ENCODE data around the gene FUT2. TPM values are rescaled to one million over a fixed set of nuclear protein-coding genes. Genes with fewer than 3 reads are reported as not detected.

The FUT2 gene
- total RNA-seq, 4 donors from 2014 or later, result 0.19 TPM; not detected in 3

DNA sequence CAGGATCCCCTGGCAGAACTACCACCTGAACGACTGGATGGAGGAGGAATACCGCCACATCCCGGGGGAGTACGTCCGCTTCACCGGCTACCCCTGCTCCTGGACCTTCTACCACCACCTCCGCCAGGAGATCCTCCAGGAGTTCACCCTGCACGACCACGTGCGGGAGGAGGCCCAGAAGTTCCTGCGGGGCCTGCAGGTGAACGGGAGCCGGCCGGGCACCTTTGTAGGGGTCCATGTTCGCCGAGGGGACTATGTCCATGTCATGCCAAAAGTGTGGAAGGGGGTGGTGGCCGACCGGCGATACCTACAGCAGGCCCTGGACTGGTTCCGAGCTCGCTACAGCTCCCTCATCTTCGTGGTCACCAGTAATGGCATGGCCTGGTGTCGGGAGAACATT lies 7.5 kb downstream of the FUT2 start:
- no peaks in the 10 kb centered on the region for H3K27me3 ChIP-seq
- ATAC-seq (no peak), DNase-seq (no peak)
- no peaks in the 10 kb centered on the region for H3K9me3 ChIP-seq
- H3K4me1 ChIP-seq, result no peaks in the 10 kb centered on the region
- in situ Hi-C loops (cut with MboI; ENCODE audit: low sequenced_read_pairs in 4 of 4), result no loop called here
- intact Hi-C loops (cut with DNase I; ENCODE audit: low total_unique reads), result no loop called here
- H3K36me3 ChIP-seq, result no peaks in the 10 kb centered on the region
- TF ChIP-seq POLR2A (IDR thresholded peaks at IDR 0.05), result no peak
- TF ChIP-seq, protein P1, sequence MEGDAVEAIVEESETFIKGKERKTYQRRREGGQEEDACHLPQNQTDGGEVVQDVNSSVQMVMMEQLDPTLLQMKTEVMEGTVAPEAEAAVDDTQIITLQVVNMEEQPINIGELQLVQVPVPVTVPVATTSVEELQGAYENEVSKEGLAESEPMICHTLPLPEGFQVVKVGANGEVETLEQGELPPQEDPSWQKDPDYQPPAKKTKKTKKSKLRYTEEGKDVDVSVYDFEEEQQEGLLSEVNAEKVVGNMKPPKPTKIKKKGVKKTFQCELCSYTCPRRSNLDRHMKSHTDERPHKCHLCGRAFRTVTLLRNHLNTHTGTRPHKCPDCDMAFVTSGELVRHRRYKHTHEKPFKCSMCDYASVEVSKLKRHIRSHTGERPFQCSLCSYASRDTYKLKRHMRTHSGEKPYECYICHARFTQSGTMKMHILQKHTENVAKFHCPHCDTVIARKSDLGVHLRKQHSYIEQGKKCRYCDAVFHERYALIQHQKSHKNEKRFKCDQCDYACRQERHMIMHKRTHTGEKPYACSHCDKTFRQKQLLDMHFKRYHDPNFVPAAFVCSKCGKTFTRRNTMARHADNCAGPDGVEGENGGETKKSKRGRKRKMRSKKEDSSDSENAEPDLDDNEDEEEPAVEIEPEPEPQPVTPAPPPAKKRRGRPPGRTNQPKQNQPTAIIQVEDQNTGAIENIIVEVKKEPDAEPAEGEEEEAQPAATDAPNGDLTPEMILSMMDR (IDR thresholded peaks at IDR 0.05 in 4 of 5, conservative IDR thresholded peaks at IDR 0.05 in 1 of 5), result no peak
- H3K4me3 ChIP-seq, result no peak overlapping the region
- no peak overlapping the region for H3K27ac ChIP-seq

DNA sequence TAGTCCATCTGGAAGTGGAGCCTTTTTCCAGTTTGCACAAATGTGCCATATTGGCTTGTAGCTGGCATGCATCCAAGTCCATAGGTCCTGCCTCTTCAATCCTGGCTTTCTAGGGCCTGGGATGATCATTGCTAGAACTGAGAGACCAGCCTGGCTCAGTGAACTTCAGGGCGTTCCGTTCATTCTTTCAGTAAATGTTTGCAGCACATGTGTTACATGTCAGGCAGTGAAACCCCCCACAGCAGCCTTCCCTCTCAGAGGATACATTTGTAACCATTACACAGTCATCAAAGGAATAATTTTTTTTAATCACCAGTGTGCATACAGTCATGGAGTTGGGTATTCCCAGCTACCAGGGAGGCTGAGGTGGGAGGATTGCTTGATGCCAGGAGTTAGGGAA lies 9.7 kb downstream of the FUT2 start:
- Histone ChIP-seq H3K4me1 (no peaks in the 10 kb centered on the region), H3K4me3 (no peak overlapping the region), H3K9me3 (no peaks in the 10 kb centered on the region), H3K27ac (no peak overlapping the region), H3K36me3 (no peaks in the 10 kb centered on the region), H3K27me3 (no peaks in the 10 kb centered on the region)
- TF ChIP-seq, protein P1 (IDR thresholded peaks at IDR 0.05 in 4 of 5, conservative IDR thresholded peaks at IDR 0.05 in 1 of 5), result no peak
- TF ChIP-seq POLR2A (IDR thresholded peaks at IDR 0.05), result no peak
- in situ Hi-C loops (cut with MboI; ENCODE audit: low sequenced_read_pairs in 4 of 4) (no loop called here), intact Hi-C loops (cut with DNase I; ENCODE audit: low total_unique reads) (no loop called here)
- no peak for ATAC-seq
- DNase-seq, result no peak

DNA sequence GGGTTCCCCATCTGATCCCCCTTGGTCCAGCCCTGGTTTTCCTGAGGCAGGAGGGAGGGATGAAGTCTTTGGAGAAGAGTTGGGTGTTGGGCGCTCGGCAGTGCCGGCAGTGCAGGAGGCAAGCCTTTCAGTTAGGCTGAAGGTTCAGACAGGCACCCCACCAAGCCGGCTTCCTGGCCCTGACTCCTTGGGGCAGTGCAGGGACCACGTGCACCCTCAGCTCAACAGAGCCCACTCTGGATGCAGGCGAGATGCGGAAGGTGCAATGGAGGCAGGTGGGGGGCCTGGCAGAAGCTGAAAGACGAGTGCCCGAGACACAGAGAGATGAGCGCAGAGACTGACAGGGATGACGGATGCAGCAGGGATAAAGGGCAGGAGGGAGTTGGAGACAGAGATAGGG lies 12.7 kb downstream of the FUT2 start:
- in situ Hi-C loops (cut with MboI; ENCODE audit: low sequenced_read_pairs in 4 of 4) (no loop called here), intact Hi-C loops (cut with DNase I; ENCODE audit: low total_unique reads) (no loop called here)
- Histone ChIP-seq H3K36me3 (no peaks in the 10 kb centered on the region), H3K27ac (no peak overlapping the region), H3K9me3 (no peaks in the 10 kb centered on the region), H3K27me3 (no peaks in the 10 kb centered on the region), H3K4me1 (peaks cover 0 to 4% of the 10 kb centered on the region in 2 donors), H3K4me3 (no peak overlapping the region)
- TF ChIP-seq, protein P1 (IDR thresholded peaks at IDR 0.05 in 4 of 5, conservative IDR thresholded peaks at IDR 0.05 in 1 of 5), result no peak
- TF ChIP-seq POLR2A (IDR thresholded peaks at IDR 0.05), result no peak
- no peak for ATAC-seq
- DNase-seq, result no peak

GRCh38 chr19:48711106-48711662 lies 15.4 kb downstream of the FUT2 start:
- Histone ChIP-seq H3K36me3 (no peaks in the 10 kb centered on the region), H3K27ac (peak overlapping the region in 1 of 4 donors; percentile 9), H3K27me3 (no peaks in the 10 kb centered on the region), H3K9me3 (no peaks in the 10 kb centered on the region), H3K4me3 (no peak overlapping the region), H3K4me1 (peaks cover 18 to 23% of the 10 kb centered on the region in 2 donors)
- TF ChIP-seq, protein P1 (IDR thresholded peaks at IDR 0.05 in 4 of 5, conservative IDR thresholded peaks at IDR 0.05 in 1 of 5), result no peak
- TF ChIP-seq POLR2A (IDR thresholded peaks at IDR 0.05), result no peak
- no peak for ATAC-seq
- DNase-seq, result no peak
- intact Hi-C loops (cut with DNase I; ENCODE audit: low total_unique reads) (loop anchor here (5.0 kb wide), 1 partner anchor 34 kb away; no protein-coding TSS in a partner anchor), in situ Hi-C loops (cut with MboI; ENCODE audit: low sequenced_read_pairs in 4 of 4) (loop anchor here in 1 of 4 donors (10.0 kb wide), 1 partner anchor 56 kb away; no protein-coding TSS in a partner anchor)
